ENCODE results near the gene STXBP1. TPM values are rescaled to one million over a fixed set of nuclear protein-coding genes. Genes with fewer than 3 reads are reported as not detected.

STXBP1 gene
- total and polyA plus RNA-seq, 9 of the 15 experiments (the other 6 are each of a cell fraction or from before 2014, with no cell fraction given) = 4.6 to 35.1 (median 9.7) TPM

DNA sequence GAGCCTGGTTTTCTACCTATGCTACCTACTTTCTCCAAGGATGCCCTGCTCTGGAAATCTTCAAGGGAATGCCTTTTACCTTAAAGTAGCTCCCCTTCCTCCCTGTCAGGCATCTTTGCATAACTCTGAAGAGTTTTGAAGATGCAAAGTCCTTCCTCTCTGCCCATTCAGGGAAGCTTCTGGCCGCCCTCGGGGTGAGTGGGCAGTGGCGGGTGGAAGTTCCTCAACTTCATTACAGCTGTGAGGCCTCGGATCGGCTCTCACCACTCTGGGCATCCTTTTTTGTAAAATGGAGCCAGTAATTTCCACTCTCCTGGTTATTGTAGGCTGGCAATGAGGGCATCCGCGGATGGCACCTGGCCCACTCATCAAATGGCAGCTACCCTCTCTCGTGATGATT is 31.7 kb upstream of the STXBP1 start (continued):
- no peak for TF ChIP-seq ATF2 (CRISPR knock-in tag; IDR thresholded peaks at IDR 0.05)
- TF ChIP-seq TEAD1 (CRISPR knock-in tag; IDR thresholded peaks at IDR 0.05) = no peak
- no peak for TF ChIP-seq ZBTB17 (CRISPR knock-in tag; IDR thresholded peaks at IDR 0.05)
- no peak for TF ChIP-seq TFAM (CRISPR knock-in tag; conservative IDR thresholded peaks at IDR 0.05)
- no peak for TF ChIP-seq KDM5B (IDR thresholded peaks at IDR 0.05; ENCODE audit: insufficient replicate concordance, low read depth, low read length)

DNA sequence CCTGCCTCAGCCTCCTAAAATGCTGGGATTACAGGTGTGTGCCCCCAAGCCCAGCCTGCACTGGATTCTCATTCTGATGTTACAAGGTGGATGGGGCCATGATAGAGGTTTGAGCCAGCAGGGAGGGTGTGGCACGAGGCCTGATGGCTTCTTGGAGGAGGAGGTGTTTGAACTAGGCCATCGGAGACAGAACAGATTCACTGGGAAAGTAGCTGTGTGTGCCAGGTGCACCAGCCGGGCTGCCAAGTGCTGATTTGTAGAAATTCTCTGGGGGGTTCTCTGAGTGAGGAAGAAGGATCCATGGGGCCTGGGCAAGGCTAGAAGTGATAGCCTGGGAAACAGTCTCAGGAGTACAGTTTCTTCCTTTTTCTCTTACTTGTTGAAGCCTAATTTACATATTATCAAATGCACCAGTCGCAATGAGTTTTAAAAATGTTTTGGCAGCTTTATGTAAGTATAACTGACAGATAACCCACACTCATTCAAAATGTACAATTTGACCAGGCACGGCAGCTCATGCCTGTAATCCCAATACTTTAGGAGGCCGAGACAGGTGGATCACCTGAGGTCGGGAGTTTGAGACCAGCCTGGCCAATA is 31.1 kb upstream of the STXBP1 start:
- Histone ChIP-seq H4K20me1 (replicated peaks; ENCODE audit: control insufficient read depth, insufficient read depth, low read length) (no peaks in the 10 kb centered on the region), H3K9ac (ENCODE audit: insufficient read depth in 1 of 2, low read depth in 2 of 2, low read length in 2 of 2) (peak overlapping the region in 1 of 2 experiments; percentile 61; a peak in 1 of 4 replicates), H3K9me3 (replicated peaks; ENCODE audit: control insufficient read depth, insufficient read depth, low read depth, low read length) (no peaks in the 10 kb centered on the region), H3K4me1 (replicated peaks in 1 of 2; ENCODE audit: control insufficient read depth in 2 of 2, insufficient read depth in 2 of 2, low read length in 2 of 2) (peaks cover 14 to 23% of the 10 kb centered on the region in 2 experiments; a peak in 4 of 5 replicates), H2AFZ (ENCODE audit: low read depth, low read length) (0 out of 2 replicates have a peak overlapping the region, but pooled peaks have one; percentile 45), H3K27ac (ENCODE audit: extremely low read depth, low read depth, low read length) (no peak overlapping the region), H3K36me3 (ENCODE audit: control insufficient read depth, insufficient read depth, low read length) (no peaks in the 10 kb centered on the region), H3K4me3 (no peak overlapping the region), H3K4me2 (ENCODE audit: insufficient read depth, low read length) (no peak overlapping the region), H3K27me3 (ENCODE audit: control insufficient read depth in 2 of 2, insufficient read depth in 2 of 2, low read length in 2 of 2) (no peaks in the 10 kb centered on the region), H3K9me1 (ENCODE audit: control insufficient read depth, insufficient read depth, low read length) (no peaks in the 10 kb centered on the region), H3K79me2 (ENCODE audit: control insufficient read depth, insufficient read depth, low read length) (no peaks in the 10 kb centered on the region)
- intact Hi-C loops (cut with micrococcal nuclease) (no loop called here), in situ Hi-C loops (cut with MboI) (loop anchor here (10.0 kb wide), 1 partner anchor 376 kb away; no protein-coding TSS in a partner anchor)
- ChIA-PET POLR2A (no interaction called here), CTCF (ENCODE audit: low intra/inter-chr PET ratio) (no interaction called here)
- BruUV-seq (replicated peaks) = no TSS peak
- TF ChIP-seq POLR2H (tag; IDR thresholded peaks at IDR 0.05; ENCODE audit: low read depth) (no peak), TAF15 (IDR thresholded peaks at IDR 0.05; ENCODE audit: low read depth, low read length) (no peak), NFE2 (IDR thresholded peaks at IDR 0.05; ENCODE audit: low read depth) (no peak), ZNF197 (CRISPR knock-in tag; IDR thresholded peaks at IDR 0.05; ENCODE audit: low read depth) (no peak), ZFP36 (IDR thresholded peaks at IDR 0.05; ENCODE audit: low read depth, low read length, partially characterized antibody) (peak; percentile 82), CEBPG (CRISPR knock-in tag; IDR thresholded peaks at IDR 0.05) (no peak), CEBPG (tag; conservative IDR thresholded peaks at IDR 0.05 in 1 of 2, IDR thresholded peaks at IDR 0.05 in 1 of 2) (no peak)
- TF ChIP-seq, protein P1, sequence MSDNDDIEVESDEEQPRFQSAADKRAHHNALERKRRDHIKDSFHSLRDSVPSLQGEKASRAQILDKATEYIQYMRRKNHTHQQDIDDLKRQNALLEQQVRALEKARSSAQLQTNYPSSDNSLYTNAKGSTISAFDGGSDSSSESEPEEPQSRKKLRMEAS (CRISPR knock-in tag; IDR thresholded peaks at IDR 0.05) = 0 out of 2 replicates have a peak, but pooled peaks have one; percentile 14
- TF ChIP-seq, protein P2, sequence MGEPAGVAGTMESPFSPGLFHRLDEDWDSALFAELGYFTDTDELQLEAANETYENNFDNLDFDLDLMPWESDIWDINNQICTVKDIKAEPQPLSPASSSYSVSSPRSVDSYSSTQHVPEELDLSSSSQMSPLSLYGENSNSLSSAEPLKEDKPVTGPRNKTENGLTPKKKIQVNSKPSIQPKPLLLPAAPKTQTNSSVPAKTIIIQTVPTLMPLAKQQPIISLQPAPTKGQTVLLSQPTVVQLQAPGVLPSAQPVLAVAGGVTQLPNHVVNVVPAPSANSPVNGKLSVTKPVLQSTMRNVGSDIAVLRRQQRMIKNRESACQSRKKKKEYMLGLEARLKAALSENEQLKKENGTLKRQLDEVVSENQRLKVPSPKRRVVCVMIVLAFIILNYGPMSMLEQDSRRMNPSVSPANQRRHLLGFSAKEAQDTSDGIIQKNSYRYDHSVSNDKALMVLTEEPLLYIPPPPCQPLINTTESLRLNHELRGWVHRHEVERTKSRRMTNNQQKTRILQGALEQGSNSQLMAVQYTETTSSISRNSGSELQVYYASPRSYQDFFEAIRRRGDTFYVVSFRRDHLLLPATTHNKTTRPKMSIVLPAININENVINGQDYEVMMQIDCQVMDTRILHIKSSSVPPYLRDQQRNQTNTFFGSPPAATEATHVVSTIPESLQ (CRISPR knock-in tag; IDR thresholded peaks at IDR 0.05) = 0 out of 2 replicates have a peak, but pooled peaks have one; percentile 35
- ATAC-seq (no peak), DNase-seq (ENCODE audit: extremely low read depth in 1 of 4, low spot score in 3 of 4) (peak in 1 of 4 experiments; percentile 4), FAIRE-seq (no peak)
- 33% methylated on average over 7 of the region's 7 CpGs for WGBS (ENCODE audit: insufficient coverage, low coverage, missing lambda C conversion rate)

Measured in K562 (cell line).